GM23338 (cell line): ENCODE data around the gene ATF6. TPM values are rescaled to one million over a fixed set of nuclear protein-coding genes. Genes with fewer than 3 reads are reported as not detected.

ENCODE experiments used
- ATAC-seq: fragments of 200-7000 bp; cut with Tn5 transposase; 3 replicates; pipeline ENCODE4 v1.9.1; 2020
- DNase-seq: peaks from one replicate; pipeline ENCODE4 v3.0.0-alpha.2; 2015; ENCODE audit warnings: low spot score
- H2AFZ ChIP-seq: fragments of 200-600 bp; sonication (generic); 2 replicates; pipeline ENCODE4 v1.8.0; 2016; ENCODE audit warnings: antibody characterized with exemption, mild to moderate bottlenecking, moderate library complexity
- H3F3A ChIP-seq: fragments of 200-600 bp; sonication (generic); replicated peaks from 2 replicates; pipeline ENCODE4 v1.8.0; 2017; ENCODE audit warnings: antibody characterized with exemption, mixed run types, low read depth
- H3K27ac ChIP-seq: fragments of 200-600 bp; sonication (generic); 2 replicates; pipeline ENCODE4 v1.6.1; 2016; ENCODE audit warnings: low read depth
- H3K27me3 ChIP-seq: fragments of 200-600 bp; sonication (generic); 2 replicates; pipeline ENCODE4 v1.8.0; 2016; ENCODE audit warnings: mild to moderate bottlenecking, mixed run types, moderate library complexity; ENCODE audit not compliant: insufficient read depth
- H3K36me3 ChIP-seq: fragments of 200-600 bp; sonication (generic); 2 replicates; pipeline ENCODE4 v1.8.0; 2016; ENCODE audit warnings: mild to moderate bottlenecking; ENCODE audit not compliant: insufficient read depth
- H3K4me1 ChIP-seq: fragments of 200-600 bp; sonication (generic); 2 replicates; pipeline ENCODE4 v1.8.0; 2016; ENCODE audit warnings: mild to moderate bottlenecking, moderate library complexity; ENCODE audit not compliant: insufficient read depth
- H3K4me2 ChIP-seq: fragments of 200-600 bp; sonication (generic); 2 replicates; pipeline ENCODE4 v1.7.1; 2017; ENCODE audit warnings: mixed run types
- H3K4me3 ChIP-seq: fragments of 200-600 bp; sonication (generic); 2 replicates; pipeline ENCODE4 v1.6.1; 2016; ENCODE audit warnings: mixed run types
- H3K79me2 ChIP-seq: fragments of 200-600 bp; sonication (generic); replicated peaks from 2 replicates; pipeline ENCODE4 v1.8.0; 2017; ENCODE audit warnings: mild to moderate bottlenecking; ENCODE audit not compliant: insufficient read depth
- H3K9me2 ChIP-seq: fragments of 200-600 bp; sonication (generic); 2 replicates; pipeline ENCODE4 v1.8.0; 2017; ENCODE audit not compliant: insufficient read depth
- H4K20me1 ChIP-seq: fragments of 200-600 bp; sonication (generic); replicated peaks from 2 replicates; pipeline ENCODE4 v1.8.0; 2017; ENCODE audit warnings: mild to moderate bottlenecking; ENCODE audit not compliant: insufficient read depth
- H3K27ac Mint-ChIP-seq: 2 replicates; pipeline ENCODE4 v1.8.0; 2020; ENCODE audit warnings: inconsistent platforms, mild to moderate bottlenecking, moderate library complexity, mixed read lengths
- H3K27me3 Mint-ChIP-seq: 3 replicates; pipeline ENCODE4 v1.8.0; 2022; ENCODE audit warnings: low read depth, mild to moderate bottlenecking, moderate library complexity, mixed read lengths, inconsistent platforms; ENCODE audit not compliant: insufficient read depth, poor library complexity
- H3K36me3 Mint-ChIP-seq: 3 replicates; pipeline ENCODE4 v1.8.0; 2021; ENCODE audit warnings: low read depth, mild to moderate bottlenecking, inconsistent platforms, moderate library complexity, mixed read lengths
- H3K4me1 Mint-ChIP-seq: 3 replicates; pipeline ENCODE4 v1.8.0; 2020; ENCODE audit warnings: mild to moderate bottlenecking, inconsistent platforms, mixed read lengths
- H3K4me3 Mint-ChIP-seq: 3 replicates; pipeline ENCODE4 v1.8.0; 2021; ENCODE audit warnings: moderate library complexity, mild to moderate bottlenecking, inconsistent platforms, mixed read lengths
- H3K9me3 Mint-ChIP-seq: 3 replicates; pipeline ENCODE4 v1.8.0; 2020; ENCODE audit warnings: moderate library complexity, mild to moderate bottlenecking, inconsistent platforms, mixed read lengths
- CREB1 ChIP-seq: fragments of 250-450 bp; sonication (Bioruptor Pico); IDR thresholded peaks from 2 replicates; pipeline ENCODE4 v1.5.0; 2020; ENCODE audit warnings: low read depth, mild to moderate bottlenecking, moderate library complexity
- CTCF ChIP-seq, 2 experiments: fragments of 200-600 bp in 1 of 2; sonication (generic) in 1 of 2; conservative IDR thresholded peaks; 2 replicates each; pipeline versions ENCODE4 v1.5.1 to v1.6.1; 2016 to 2017; ENCODE audit warnings: antibody characterized with exemption in 2 of 2, low read depth in 2 of 2, mild to moderate bottlenecking in 2 of 2, moderate library complexity in 1 of 2
- ETS1 ChIP-seq: IDR thresholded peaks from 2 replicates; pipeline ENCODE4 v1.6.1; 2016; ENCODE audit warnings: antibody characterized with exemption
- EZH2 ChIP-seq: fragments of 200-600 bp; sonication (generic); IDR thresholded peaks from one replicate; pipeline ENCODE4 v1.8.0; 2017; ENCODE audit warnings: antibody characterized with exemption, mild to moderate bottlenecking, low read depth; ENCODE audit not compliant: unreplicated experiment
- EZH2phosphoT487 ChIP-seq: fragments of 200-600 bp; sonication (generic); IDR thresholded peaks from one replicate; pipeline ENCODE4 v1.8.1; 2018; ENCODE audit warnings: antibody characterized with exemption; ENCODE audit not compliant: unreplicated experiment
- JUNB ChIP-seq: IDR thresholded peaks from one replicate; pipeline ENCODE4 v1.6.1; 2016; ENCODE audit warnings: antibody characterized with exemption; ENCODE audit not compliant: unreplicated experiment
- NANOG ChIP-seq: IDR thresholded peaks from 2 replicates; pipeline ENCODE4 v1.6.1; 2016; ENCODE audit warnings: antibody characterized with exemption, borderline replicate concordance
- POLR2AphosphoS5 ChIP-seq: IDR thresholded peaks from 2 replicates; pipeline ENCODE4 v1.6.1; 2016; ENCODE audit warnings: antibody characterized with exemption, low read depth
- REST ChIP-seq: IDR thresholded peaks from one replicate; pipeline ENCODE4 v1.6.1; 2018; ENCODE audit warnings: antibody characterized with exemption; ENCODE audit not compliant: unreplicated experiment
- STAT1 ChIP-seq: IDR thresholded peaks from one replicate; pipeline ENCODE4 v1.6.1; 2016; ENCODE audit warnings: antibody characterized with exemption; ENCODE audit not compliant: unreplicated experiment
- ZNF114 ChIP-seq: fragments of 250-450 bp; sonication (Bioruptor Pico); IDR thresholded peaks from 2 replicates; pipeline ENCODE4 v1.5.0; 2020; ENCODE audit warnings: mild to moderate bottlenecking, moderate library complexity
- ZNF331 ChIP-seq: fragments of 250-450 bp; sonication (Bioruptor Pico); IDR thresholded peaks from 2 replicates; pipeline ENCODE4 v1.5.0; 2020; ENCODE audit warnings: low read depth, mild to moderate bottlenecking, moderate library complexity
- ZNF462 ChIP-seq: fragments of 250-450 bp; sonication (Bioruptor Pico); IDR thresholded peaks from 2 replicates; pipeline ENCODE4 v1.5.0; 2020; ENCODE audit warnings: mild to moderate bottlenecking, moderate library complexity
- polyA plus RNA-seq: library from polyadenylated mRNA; unstranded; fragments of >200 nt; fragmentation: Nextera tagmentation; extraction: Ambion mirVana; gene quantifications from 2 replicates; pipeline ENCODE4 v1.2.1, GENCODE V29; 2016
- total RNA-seq: library from RNA; depleted of rRNA; stranded (reverse); fragments of >200 nt; shearing (Covaris generic); gene quantifications from 2 replicates; pipeline ENCODE4 v1.2.3, GENCODE V29; 2014

Gene ATF6
- total and polyA plus RNA-seq, 2 experiments from 2014 or later = 5.0 to 13.5 TPM

GRCh38 chr1:161840363-161840762 is 74.2 kb downstream of the ATF6 start:
- H4K20me1 ChIP-seq = no peaks in the 10 kb centered on the region
- Mint-ChIP-seq H3K27me3 (no peaks in the 10 kb centered on the region), H3K9me3 (no peaks in the 10 kb centered on the region), H3K4me1 (peaks cover 4% of the 10 kb centered on the region; the same call in 2 of the 3 replicates), H3K4me3 (no peak overlapping the region), H3K27ac (no peak overlapping the region), H3K36me3 (peaks cover 7% of the 10 kb centered on the region; the same call in 2 of the 3 replicates)
- H3K4me2 ChIP-seq = no peak overlapping the region
- no peaks in the 10 kb centered on the region for H3K36me3 ChIP-seq
- H2AFZ ChIP-seq = no peak overlapping the region
- ATAC-seq (no peak), DNase-seq (no peak)
- no peaks in the 10 kb centered on the region for H3K79me2 ChIP-seq
- no peak overlapping the region for H3K27ac ChIP-seq
- peaks cover 3% of the 10 kb centered on the region; the same call in 1 of the 2 replicates for H3K4me1 ChIP-seq
- H3K27me3 ChIP-seq = no peaks in the 10 kb centered on the region
- H3K4me3 ChIP-seq = no peak overlapping the region
- H3K9me2 ChIP-seq = no peaks in the 10 kb centered on the region
- H3F3A ChIP-seq = no peaks in the 10 kb centered on the region
- TF ChIP-seq ZNF462 (CRISPR knock-in tag) (no peak), CREB1 (no peak), EZH2phosphoT487 (no peak), ZNF331 (CRISPR knock-in tag) (no peak), NANOG (no peak), EZH2 (no peak), JUNB (no peak), CTCF (conservative IDR thresholded peaks at IDR 0.05; ENCODE audit: low read depth in 2 of 2) (no peak), POLR2AphosphoS5 (no peak), STAT1 (no peak), REST (no peak), ETS1 (no peak), ZNF114 (CRISPR knock-in tag) (no peak)
